HG02588 (cell line): Measurements from ENCODE around the gene USF2.

Experiments
- ATAC-seq: cut with Tn5 transposase; IDR thresholded peaks from one replicate; pipeline ENCODE4 v1.9.1; 2021; ENCODE audit warnings: mild to moderate bottlenecking, moderate library complexity; ENCODE audit not compliant: unreplicated experiment

The USF2 gene

DNA sequence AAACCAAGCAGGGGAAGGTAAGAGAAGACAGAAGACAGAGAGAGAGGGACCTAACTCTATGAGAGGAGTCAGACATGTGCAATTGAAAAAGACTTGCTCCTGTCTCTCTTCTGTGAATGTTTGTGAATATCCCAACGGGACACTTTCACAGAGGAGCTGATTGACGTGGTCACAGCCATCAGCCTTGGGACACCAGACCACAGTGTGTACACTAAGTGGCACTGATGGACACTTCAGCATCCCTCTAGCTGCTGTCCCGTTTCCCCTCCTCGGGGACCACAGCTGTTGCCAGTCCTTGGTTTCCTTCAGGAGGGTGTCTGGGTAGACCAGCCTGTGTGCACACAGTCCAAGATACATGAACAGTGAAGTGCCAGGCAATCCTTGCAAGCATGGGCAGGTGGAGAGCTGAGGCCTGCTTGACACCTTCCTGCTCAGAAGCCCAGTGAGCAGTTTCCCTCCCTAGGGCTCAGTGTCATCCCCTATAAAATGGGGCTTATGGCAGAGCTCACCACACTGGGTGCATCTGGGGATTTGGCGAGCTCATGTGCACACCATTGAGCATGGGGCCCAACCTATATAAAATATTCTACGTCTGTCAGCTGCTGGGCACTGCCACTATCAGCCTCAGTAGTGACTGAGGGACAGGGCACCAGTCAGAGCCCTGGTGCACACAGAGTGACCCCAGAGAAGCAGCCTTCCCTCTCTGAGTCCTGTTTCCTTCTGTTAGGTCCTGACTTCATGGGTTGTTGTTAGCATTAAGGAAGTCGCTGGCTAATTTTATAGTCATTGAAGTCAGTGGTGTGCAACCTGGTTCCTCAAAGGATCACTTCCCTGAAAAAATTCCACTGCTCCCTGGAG, 4.3 kb upstream of the USF2 start:
- ATAC-seq = no peak

GRCh38 chr19:35265126-35265899, 3.4 kb upstream of the USF2 start:
- no peak for ATAC-seq

DNA sequence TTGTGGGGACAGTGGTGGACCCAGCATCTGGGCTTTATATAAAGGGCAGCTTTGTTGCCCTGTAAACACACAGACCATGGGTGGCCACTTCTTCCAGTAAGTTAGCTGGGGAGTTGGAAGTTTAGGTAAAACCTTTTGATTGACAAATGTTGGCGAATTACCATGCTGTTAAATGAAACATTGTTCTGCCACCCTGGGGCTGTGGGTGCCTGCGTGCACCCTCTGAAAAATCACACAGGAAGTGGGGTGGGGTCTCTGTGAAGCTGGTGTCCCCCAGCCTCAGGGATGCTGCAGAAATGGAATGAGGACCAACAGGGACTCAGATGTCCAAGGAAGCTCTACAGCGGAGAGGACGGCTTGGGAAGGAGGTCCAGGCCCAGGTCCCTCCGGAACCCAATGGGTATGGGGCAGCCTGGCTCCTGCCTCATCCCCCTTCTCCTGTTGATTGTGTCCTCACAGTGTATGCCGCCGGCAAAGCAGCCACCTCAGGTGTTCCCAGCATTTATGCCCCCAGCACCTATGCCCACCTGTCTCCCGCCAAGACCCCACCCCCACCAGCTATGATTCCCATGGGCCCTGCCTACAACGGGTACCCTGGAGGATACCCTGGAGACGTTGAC, 2.8 kb upstream of the USF2 start:
- no peak for ATAC-seq

DNA sequence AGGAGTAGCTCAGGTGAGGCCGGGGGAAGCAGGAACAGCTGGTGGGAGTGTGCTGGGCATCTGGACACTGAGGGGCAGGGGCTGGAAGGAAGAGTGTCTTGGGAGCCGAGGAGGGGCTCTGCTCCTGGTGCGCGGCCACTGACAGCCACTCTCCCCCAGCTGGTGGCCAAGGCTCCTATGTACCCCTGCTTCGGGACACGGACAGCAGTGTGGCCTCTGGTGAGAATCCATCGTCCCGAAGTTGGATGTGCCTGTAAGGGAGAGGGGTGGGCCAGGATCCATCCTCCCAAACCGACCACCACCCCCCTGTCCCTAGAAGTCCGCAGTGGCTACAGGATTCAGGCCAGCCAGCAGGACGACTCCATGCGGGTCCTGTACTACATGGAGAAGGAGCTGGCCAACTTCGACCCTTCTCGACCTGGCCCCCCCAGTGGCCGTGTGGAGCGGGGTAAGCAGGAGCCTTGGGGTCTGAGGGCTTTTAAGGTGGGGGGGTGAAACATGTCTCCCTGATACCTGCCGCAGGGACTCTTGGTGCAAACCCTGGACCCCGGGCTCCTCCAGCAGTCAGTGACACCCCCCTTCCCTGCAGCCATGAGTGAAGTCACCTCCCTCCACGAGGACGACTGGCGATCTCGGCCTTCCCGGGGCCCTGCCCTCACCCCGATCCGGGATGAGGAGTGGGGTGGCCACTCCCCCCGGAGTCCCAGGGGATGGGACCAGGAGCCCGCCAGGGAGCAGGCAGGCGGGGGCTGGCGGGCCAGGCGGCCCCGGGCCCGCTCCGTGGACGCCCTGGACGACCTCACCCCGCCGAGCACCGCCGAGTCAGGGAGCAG, 2.0 kb upstream of the USF2 start:
- ATAC-seq = no peak

GRCh38 chr19:35267353-35267817, 1.4 kb upstream of the USF2 start:
- ATAC-seq = no peak

DNA sequence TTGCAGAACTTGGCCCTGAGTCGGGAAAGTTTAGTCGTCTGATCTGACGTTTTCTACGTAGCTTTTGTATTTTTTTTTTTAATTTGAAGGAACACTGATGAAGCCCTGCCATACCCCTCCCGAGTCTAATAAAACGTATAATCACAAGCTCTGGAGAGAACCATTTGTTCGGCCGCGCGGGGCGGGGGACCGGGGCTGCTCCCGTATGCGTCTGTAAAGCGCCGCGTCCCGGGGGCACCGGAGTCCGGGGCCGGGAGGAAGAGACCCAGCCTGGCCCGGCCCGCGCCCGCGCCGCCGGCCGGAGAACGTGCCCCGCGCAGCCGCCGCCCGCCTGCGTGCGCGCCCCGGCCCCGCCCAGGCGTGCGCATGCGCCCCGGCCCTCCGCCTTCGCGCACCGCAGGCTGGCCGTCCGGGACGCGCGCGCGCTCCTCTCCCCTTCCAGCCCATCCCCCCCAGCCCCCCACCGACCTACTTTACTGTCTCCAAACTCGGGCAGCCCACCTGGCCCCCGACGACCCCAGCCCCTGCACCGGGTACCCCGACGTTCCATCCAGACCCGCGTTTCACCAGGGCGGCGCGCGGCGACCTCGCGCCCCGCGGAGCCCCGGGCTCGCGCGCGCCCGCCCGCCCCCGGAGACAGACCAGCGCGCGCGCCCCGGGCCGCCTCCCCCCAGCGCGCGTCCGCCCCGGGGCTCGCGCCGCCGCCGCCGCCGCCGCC, 785 bp upstream of the USF2 start:
- ATAC-seq = peak; percentile 50

GRCh38 chr19:35269438-35270117, 816 bp downstream of the USF2 start:
- ATAC-seq = peak; percentile 49

GRCh38 chr19:35270381-35270811, 1.6 kb downstream of the USF2 start:
- ATAC-seq = no peak

GRCh38 chr19:35271546-35271945, 2.8 kb downstream of the USF2 start:
- no peak for ATAC-seq

DNA sequence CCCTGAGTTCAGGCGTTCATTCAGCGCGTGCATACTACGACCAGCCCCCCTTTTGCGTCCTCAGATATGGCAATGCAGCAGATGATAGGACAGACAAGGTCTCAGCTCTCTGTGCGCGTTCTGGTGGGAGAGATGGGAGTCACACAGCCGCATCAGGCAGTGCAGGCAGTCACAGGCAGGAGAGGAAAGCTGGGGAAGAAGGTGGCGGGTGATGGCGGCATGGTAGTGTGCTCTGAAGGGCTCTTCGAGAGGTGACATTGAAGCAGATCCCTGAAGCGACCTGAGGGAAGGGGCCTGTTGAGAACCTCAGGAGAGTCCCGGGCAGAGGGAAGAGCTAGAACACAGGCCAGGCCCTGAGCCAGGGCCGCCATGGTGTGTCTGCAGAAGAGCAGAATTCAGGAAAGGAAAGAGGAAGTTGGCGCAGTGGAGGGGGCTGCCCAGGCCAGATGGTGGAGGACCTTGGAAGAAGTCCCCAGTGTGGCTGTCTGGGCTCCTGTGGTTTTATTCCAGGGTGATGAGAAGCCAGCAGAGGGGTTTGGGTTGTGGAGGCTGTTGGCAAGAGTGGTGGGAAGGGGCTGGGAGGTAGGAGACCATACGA, 3.5 kb downstream of the USF2 start:
- ATAC-seq = no peak

- no peak for ATAC-seq
Measured at GRCh38 chr19:35272954-35273649, 4.3 kb downstream of the USF2 start.

DNA sequence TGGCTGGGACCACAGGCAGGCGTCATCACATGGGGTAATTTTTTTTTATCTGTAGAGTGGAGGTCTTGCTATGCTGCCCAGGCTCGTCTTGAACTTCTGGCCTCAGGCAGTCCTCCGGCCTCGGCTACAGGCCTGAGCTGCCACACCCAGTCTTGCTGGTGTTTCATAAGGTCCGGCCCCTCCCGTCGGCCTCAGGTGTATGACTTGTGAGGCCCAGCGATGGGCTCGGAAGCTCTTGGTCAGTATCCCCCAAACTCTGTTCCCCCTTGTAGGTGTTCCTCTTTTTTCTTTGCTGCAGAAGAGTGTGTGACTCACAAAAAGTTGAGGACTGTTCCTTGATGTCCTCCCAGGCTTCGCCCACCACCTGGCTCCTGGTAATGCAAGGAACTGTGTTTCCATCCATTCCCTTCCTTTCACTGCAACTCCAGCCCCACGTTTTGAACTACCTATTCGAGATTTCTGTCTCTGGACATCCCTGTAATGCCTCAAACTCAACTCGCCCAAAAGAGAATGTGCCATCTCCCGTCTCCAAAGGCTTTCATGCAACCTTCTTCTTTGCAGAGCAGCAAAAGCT, 5.0 kb downstream of the USF2 start:
- ATAC-seq = no peak

- no peak for ATAC-seq
Measured at GRCh38 chr19:35274323-35274722, 5.6 kb downstream of the USF2 start.

DNA sequence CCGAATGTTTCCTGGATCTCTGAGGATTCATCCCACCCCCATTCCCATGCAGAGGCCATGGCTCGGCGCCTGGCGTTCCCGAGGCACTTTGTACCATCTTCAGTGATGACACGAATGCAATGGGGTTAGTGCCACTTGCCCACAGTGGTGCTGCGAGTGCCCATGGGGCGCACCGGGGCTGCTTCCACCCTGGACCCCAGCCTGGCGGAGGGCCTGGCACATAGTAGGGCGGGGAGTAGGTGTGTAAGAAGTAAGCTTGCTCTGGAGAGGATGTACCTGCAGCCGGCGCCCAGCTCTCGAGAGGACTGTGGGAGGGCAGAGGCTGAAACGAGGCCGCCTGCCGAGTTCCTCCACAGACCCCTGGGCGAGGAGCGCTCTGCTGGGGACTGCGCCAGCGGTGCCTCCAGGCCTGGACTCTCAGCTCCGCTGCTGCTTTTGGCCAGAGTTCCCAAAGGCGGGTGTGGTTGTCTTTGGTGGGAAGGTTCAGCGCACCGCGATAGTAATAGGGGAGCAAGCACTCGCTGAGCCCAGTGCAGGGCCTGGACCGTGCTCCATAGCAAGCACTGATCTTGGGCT, 8.0 kb downstream of the USF2 start:
- no peak for ATAC-seq

GRCh38 chr19:35278578-35279284, 10.0 kb downstream of the USF2 start:
- ATAC-seq = no peak

GRCh38 chr19:35279374-35279773, 10.6 kb downstream of the USF2 start:
- ATAC-seq = no peak
